Left renal pelvis (tissue), 4 donors: ENCODE measurements around the gene HTR2A. TPM values are rescaled to one million over a fixed set of nuclear protein-coding genes. Genes with fewer than 3 reads are reported as not detected.

ENCODE experiments used
- DNase-seq, 4 donors: peaks; one replicate each; pipeline ENCODE4 v3.0.0-alpha.2; 2013; ENCODE audit warnings: low read depth in 4 of 4, low spot score in 3 of 4
- polyA plus RNA-seq, 4 donors: library from polyadenylated mRNA; unstranded; fragments of 120-200 nt; gene quantifications; one replicate each; pipeline ENCODE4 v1.2.1, GENCODE V29; 2013; ENCODE audit not compliant: insufficient read length in 4 of 4

Gene HTR2A
- polyA plus RNA-seq, 4 donors, result 0.78 to 2.9 (median 1.1) TPM

- DNase-seq, result no peak
Observed at GRCh38 chr13:46874006-46874405, 22.8 kb downstream of the HTR2A start.

GRCh38 chr13:46871557-46871956 lies 25.3 kb downstream of the HTR2A start:
- DNase-seq, result no peak

GRCh38 chr13:46868091-46868490 lies 28.8 kb downstream of the HTR2A start:
- DNase-seq, result no peak

GRCh38 chr13:46866150-46866549 lies 30.7 kb downstream of the HTR2A start:
- peak in 1 of 4 donors; percentile 5 for DNase-seq

- no peak for DNase-seq
Observed at GRCh38 chr13:46864941-46865340, 31.9 kb downstream of the HTR2A start.

GRCh38 chr13:46861959-46862358 lies 34.9 kb downstream of the HTR2A start:
- no peak for DNase-seq

GRCh38 chr13:46860722-46861121 lies 36.1 kb downstream of the HTR2A start:
- no peak for DNase-seq

- DNase-seq, result no peak
Observed at GRCh38 chr13:46858776-46859175, 38.1 kb downstream of the HTR2A start.

GRCh38 chr13:46858163-46858562 lies 38.7 kb downstream of the HTR2A start:
- no peak for DNase-seq

GRCh38 chr13:46855664-46856063 lies 41.2 kb downstream of the HTR2A start:
- DNase-seq, result no peak

GRCh38 chr13:46855166-46855565 lies 41.7 kb downstream of the HTR2A start:
- DNase-seq, result no peak

- DNase-seq, result no peak
Observed at GRCh38 chr13:46852168-46852567, 44.7 kb downstream of the HTR2A start.

- no peak for DNase-seq
Observed at GRCh38 chr13:46850214-46850613, 46.6 kb downstream of the HTR2A start.

- DNase-seq, result no peak
Observed at GRCh38 chr13:46846726-46847125, 50.1 kb downstream of the HTR2A start.

GRCh38 chr13:46845146-46845545 lies 51.7 kb downstream of the HTR2A start:
- no peak for DNase-seq

- no peak for DNase-seq
Observed at GRCh38 chr13:46844431-46844830, 52.4 kb downstream of the HTR2A start.

GRCh38 chr13:46839399-46839798 lies 57.5 kb downstream of the HTR2A start:
- DNase-seq, result no peak

- DNase-seq, result no peak
Observed at GRCh38 chr13:46834657-46835056, 62.2 kb downstream of the HTR2A start.

GRCh38 chr13:46831588-46832194 lies 65.2 kb downstream of the HTR2A start:
- DNase-seq, result peak; percentile 14 to 34 (median 22)

- DNase-seq, result no peak
Observed at GRCh38 chr13:46830405-46831005, 66.3 kb downstream of the HTR2A start.

GRCh38 chr13:46822551-46822950 lies 74.3 kb downstream of the HTR2A start:
- no peak for DNase-seq

- no peak for DNase-seq
Observed at GRCh38 chr13:46817838-46818476, 78.9 kb downstream of the HTR2A start.
